ENCODE results near the gene GSG1L2. TPM values are rescaled to one million over a fixed set of nuclear protein-coding genes. Genes with fewer than 3 reads are reported as not detected.

The GSG1L2 gene
- total RNA-seq, 1 donor from 2014 or later = not detected

- no peak for DNase-seq (ENCODE audit: low read depth)
- Histone ChIP-seq H3K36me3 (ENCODE audit: control insufficient read depth, insufficient read depth, low read length) (no peaks in the 10 kb centered on the region), H3K4me3 (ENCODE audit: low read depth, low read length) (no peak overlapping the region), H3K27me3 (ENCODE audit: control insufficient read depth, insufficient read depth, low read length) (no peaks in the 10 kb centered on the region)
- TF ChIP-seq CTCF (IDR thresholded peaks at IDR 0.05; ENCODE audit: insufficient read depth, low read length, poor library complexity, severe bottlenecking) = no peak
Observed at GRCh38 chr17:9830711-9831110, 8.8 kb upstream of the GSG1L2 start.

GRCh38 chr17:9829343-9829742, 7.5 kb upstream of the GSG1L2 start:
- no peak for DNase-seq (ENCODE audit: low read depth)
- H3K4me3 ChIP-seq (ENCODE audit: low read depth, low read length) = no peak overlapping the region
- no peaks in the 10 kb centered on the region for H3K27me3 ChIP-seq (ENCODE audit: control insufficient read depth, insufficient read depth, low read length)
- H3K36me3 ChIP-seq (ENCODE audit: control insufficient read depth, insufficient read depth, low read length) = no peaks in the 10 kb centered on the region
- no peak for TF ChIP-seq CTCF (IDR thresholded peaks at IDR 0.05; ENCODE audit: insufficient read depth, low read length, poor library complexity, severe bottlenecking)

GRCh38 chr17:9828296-9829295, 6.7 kb upstream of the GSG1L2 start:
- DNase-seq (ENCODE audit: low read depth) = no peak

GRCh38 chr17:9825641-9826150, 3.8 kb upstream of the GSG1L2 start, which contains the start of gene GLP2R:
GLP2R (plus strand) TSS chr17:9825924; CDS start chr17:9826064, 140 bp downstream.
- Histone ChIP-seq H3K4me3 (ENCODE audit: low read depth, low read length) (no peak within 1 kb of the TSS), H3K27me3 (ENCODE audit: control insufficient read depth, insufficient read depth, low read length) (no peaks in the 10 kb centered on the region), H3K36me3 (ENCODE audit: control insufficient read depth, insufficient read depth, low read length) (no peaks in the 10 kb centered on the region)
- no peak for DNase-seq (ENCODE audit: low read depth)
- TF ChIP-seq CTCF (IDR thresholded peaks at IDR 0.05; ENCODE audit: insufficient read depth, low read length, poor library complexity, severe bottlenecking) = no peak

More at GRCh38 chr17:9828296-9829295, 6.7 kb upstream of the GSG1L2 start:
- Histone ChIP-seq H3K36me3 (ENCODE audit: control insufficient read depth, insufficient read depth, low read length) (no peaks in the 10 kb centered on the region), H3K4me3 (ENCODE audit: low read depth, low read length) (no peak overlapping the region), H3K27me3 (ENCODE audit: control insufficient read depth, insufficient read depth, low read length) (no peaks in the 10 kb centered on the region)
- TF ChIP-seq CTCF (IDR thresholded peaks at IDR 0.05; ENCODE audit: insufficient read depth, low read length, poor library complexity, severe bottlenecking) = no peak

GRCh38 chr17:9824797-9825338, 3.0 kb upstream of the GSG1L2 start:
- TF ChIP-seq CTCF (IDR thresholded peaks at IDR 0.05; ENCODE audit: insufficient read depth, low read length, poor library complexity, severe bottlenecking) = no peak
- DNase-seq (ENCODE audit: low read depth) = no peak
- Histone ChIP-seq H3K36me3 (ENCODE audit: control insufficient read depth, insufficient read depth, low read length) (no peaks in the 10 kb centered on the region), H3K4me3 (ENCODE audit: low read depth, low read length) (no peak overlapping the region), H3K27me3 (ENCODE audit: control insufficient read depth, insufficient read depth, low read length) (no peaks in the 10 kb centered on the region)
